A204.1 (cell line): ENCODE data around the gene TFAP2A.

ENCODE experiments used
- FAIRE-seq: peaks from 2 replicates; lab custom pipeline; 2012; peaks lifted over from hg19 to GRCh38; lab: Jason Lieb, UNC

Gene TFAP2A

GRCh38 chr6:10412461-10413261 lies 2.2 kb downstream of the TFAP2A start:
- FAIRE-seq: no peak

GRCh38 chr6:10411971-10412460 lies 2.9 kb downstream of the TFAP2A start:
- FAIRE-seq: no peak

DNA sequence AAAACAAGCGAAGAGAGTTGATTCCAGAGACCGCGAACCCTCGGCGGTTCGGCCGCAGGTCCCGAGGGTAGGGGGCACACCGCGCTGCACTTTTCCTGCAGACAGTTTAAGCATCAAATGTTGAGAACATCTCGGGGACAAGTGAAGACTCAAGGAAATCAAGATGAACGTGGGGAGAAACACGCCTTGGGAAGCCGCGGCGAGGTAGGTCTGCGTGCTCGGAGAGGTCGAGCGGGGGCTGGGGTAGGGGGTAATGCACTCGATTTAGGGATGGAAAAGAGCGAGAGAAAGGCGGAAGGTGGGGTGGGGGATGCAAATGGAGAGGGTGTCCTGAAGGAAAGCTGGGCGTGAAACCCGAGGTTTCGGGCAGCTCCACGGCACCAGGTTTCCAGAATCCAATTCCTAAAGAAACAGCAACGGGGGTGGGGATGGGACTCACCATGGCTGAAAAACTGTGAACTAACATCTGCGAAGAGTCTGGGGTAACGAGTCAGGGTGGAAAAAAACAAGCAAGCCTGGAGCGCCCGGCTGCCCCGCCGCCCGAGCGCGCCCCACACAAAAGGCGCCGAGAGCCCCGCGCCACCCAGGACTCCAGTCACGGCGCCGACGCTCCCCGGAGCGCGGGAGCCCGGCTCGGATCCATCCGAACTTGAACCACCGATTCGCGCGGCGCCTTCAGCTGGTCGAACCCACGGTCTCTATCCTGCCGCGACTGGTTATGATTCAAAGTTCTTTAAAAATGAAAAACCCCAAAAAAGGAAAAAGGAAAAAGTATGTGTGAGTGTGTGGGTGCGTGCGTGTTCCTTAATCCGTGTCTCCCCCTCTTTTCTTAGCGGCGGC lies 3.5 kb downstream of the TFAP2A start:
- FAIRE-seq: no peak

GRCh38 chr6:10410207-10411050 lies 4.4 kb downstream of the TFAP2A start:
- no peak for FAIRE-seq

DNA sequence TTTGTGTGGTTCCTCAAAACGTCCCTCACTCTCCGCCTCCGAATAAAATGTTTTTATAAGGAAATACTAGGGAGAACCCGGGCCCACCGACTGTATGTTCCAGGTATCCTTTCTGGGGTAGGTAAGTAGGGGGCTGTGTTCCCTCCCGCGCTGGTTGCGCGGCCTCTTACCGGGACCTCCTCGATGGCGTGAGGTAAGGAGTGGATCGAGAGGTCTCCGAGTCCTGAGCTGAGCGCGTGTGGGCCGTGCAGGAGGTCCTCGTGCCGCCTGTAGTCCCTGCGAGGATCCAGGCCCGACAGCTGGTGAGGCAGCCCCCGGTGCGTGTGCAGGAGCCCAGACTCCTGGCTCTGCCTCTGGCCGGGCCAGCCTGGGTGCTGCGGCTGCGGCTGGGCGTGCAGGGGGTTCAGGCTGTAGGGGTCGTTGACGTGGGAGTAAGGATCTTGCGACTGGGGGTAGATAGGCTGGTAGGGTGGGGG lies 5.1 kb downstream of the TFAP2A start:
- FAIRE-seq: no peak

DNA sequence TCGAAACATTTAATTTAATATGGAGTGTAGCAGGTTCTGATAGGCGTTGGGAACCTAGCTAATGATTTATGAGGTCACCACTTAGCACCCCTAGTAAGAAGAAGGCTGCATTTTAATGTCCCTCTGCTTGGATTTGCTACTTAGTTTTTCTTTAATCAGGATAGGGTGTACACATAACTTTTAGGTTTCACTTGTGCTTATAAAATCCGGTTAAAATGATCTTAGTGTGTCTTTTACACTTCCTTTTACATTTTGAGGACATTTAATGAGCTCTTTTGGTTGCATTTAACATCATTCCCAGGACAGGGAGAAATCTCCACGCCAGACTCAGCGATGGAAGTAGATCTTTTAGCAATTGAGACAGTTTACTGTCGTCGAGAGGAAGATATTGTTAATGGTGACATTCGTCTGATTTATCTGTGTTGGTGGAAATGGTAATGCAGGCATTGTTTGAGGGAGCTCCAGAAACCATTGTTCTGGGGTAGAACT lies 5.6 kb downstream of the TFAP2A start:
- FAIRE-seq: no peak

DNA sequence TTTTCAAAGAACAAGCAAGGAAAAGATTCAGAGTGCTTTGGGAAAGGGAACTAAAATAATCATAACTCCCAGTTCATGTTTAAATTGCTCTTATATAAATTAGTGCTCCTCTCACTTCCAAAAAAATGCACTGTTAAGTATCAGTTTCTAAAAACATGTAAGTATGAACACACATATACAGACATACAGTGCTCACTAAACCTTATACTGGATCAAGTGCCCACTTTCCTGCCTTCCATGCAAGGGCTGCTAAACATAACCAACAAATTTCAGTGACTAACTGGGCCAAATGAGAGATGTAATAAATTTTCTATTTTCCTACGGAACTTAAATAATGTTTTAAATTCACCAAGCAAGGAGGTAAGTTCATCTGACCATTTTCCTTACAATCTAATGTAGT lies 6.4 kb downstream of the TFAP2A start:
- no peak for FAIRE-seq

DNA sequence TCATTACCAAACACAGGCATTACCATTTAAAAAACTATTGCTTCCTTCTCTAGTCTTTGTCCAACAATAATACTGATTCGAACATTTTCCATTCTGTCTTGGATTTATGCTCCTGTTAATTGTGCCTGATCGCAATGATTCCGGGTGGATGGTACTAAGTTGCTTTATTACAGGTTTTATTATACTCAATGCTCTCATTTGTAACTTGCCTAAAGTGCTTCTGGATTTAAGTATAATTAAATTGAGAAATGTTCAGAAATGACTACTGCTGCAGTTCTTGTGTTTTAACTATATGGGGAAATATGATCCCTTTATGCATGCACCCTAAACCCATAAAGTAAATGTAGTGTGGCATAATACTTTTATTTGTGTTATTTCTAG lies 7.2 kb downstream of the TFAP2A start:
- FAIRE-seq: no peak

DNA sequence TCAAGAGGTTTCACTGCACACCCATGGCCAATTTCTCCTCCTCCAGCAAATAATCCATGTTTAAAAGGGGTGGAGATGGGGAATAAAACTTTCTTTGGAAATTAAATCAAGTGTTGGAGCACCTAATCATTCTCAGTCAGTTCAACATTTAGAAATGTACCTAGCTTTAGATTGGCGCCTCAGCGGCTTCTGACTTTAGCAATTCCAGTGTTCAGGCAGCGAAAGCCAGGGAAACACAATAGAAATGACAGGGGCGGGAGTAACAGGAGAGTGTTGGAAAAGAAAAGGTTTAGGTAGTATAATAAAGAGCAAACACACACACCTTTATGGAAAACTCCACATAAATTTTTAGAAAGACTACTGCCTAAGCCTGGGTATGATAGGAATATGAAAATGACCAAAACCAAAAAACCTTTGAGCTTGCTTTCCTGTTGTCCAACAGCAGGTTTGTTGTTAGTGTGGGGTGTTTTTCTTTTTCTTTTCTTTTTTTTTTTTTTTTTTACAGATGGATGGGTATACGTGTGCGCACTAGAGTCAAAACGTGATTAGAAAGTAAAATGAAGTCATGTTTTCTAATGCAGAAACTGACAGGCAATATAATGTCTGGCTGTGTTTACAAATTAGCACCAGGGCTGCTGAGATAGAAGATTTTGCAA lies 7.7 kb downstream of the TFAP2A start:
- FAIRE-seq: no peak

- no peak for FAIRE-seq
Measured at GRCh38 chr6:10406556-10406955, 8.3 kb downstream of the TFAP2A start.

DNA sequence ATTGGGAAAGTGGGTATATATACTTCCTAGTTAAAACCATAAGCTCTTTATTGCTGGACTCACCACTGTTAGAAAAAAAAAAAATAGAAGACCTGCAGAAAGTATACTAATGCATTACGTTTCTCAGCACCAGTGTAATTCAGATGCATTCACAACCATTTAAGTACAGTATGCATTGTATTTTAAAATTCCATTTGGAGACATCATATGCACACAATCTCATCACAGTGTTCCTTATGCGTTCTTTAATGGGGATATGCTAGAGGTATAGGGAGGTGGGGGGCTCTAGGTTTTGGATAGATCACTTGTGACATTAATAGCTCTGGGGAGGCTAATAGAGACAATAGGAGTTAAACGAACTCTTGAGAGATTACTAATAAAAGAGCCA lies 9.4 kb downstream of the TFAP2A start:
- FAIRE-seq: no peak

GRCh38 chr6:10404799-10405512 lies 9.9 kb downstream of the TFAP2A start:
- no peak for FAIRE-seq

GRCh38 chr6:10404107-10404798 lies 10.6 kb downstream of the TFAP2A start:
- FAIRE-seq: no peak

DNA sequence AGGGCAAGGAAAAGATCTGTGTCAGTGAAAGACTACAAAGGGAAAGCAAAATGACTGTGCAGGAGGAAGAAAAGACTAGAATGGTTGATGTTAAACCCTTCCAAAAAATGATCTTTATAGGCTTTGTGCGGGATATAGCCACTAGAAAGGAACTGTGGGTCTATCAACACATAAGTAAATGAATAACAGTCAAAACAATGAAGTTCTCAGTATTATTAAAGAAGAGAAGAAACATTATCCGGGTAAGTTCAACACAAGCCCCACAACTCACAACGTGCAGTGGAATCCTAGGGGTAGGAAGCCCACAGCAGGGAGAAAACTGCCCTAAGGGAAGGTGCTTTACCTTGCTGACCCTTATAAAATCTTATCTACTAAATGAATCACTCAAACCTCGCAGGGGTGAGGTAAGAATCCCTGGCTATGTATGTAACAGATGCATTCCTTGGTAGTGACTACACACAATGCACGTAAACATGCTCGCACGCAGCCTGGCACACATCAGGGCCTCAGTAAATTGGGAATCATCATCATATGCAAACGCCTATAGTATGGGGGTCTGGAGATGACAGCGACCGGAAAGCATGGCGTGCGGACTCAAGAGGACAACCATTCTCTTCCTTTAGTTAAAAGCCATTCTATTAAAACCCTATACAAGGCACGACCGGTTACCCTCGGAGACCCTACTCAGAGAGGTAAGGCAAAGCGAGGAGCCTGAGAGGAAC lies 11.3 kb downstream of the TFAP2A start:
- no peak for FAIRE-seq

DNA sequence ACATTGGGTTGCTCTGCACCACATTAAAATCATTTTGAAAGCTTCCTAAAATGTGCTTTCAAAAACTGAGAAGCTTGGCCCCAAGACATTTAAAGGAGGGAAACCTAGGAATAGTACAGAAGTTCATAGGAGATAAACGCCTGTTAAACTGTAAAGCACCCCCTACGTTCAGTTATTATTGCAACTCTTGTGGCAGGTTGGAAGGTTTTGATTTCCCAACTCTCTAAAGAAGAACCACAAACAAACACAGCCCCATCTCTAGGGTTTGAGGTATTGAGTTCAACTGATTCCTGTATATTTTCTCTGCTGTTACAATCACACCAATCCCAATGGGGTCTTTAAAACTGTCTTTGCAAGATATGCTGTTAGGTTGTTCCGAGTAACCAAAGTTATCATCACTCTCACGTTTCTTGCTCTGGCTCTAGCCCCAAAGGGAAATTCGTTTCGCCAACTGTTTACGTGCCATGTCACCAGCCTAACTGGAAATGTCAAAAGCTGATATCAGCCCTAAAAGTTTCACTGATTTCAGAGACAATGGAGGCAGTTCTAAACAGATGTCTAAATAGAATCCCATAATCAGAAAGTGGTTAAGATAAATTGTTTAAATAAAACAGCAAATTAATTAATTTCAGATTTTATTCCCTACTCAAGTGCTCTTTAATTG lies 12.1 kb downstream of the TFAP2A start:
- no peak for FAIRE-seq

DNA sequence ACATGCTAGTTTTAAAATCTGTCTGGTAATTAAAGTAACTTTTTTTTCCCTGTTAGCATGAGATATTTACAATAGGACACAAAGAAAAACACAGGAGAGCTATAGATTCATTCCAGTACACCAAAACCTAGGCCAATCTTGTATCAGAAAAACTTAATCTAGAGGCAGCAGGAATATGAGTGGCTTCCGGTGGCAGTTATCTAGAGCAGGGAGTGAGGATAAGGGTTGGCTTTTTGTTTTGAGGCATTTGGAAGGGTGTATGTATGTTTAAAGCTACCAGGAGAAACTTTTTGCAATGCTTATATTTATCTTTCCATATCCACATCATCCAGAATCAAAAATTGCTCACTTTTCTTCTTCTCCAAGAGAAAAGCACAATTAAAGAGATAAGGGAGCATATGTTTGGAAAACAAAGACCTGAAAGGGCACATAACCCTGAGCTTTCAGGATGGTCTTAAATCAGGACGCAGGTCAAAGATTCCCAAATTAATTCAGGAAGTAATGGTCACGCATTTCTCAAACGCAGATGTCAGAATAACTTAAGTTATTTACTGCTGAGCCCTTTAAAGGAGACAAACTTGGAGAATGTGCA lies 13.1 kb downstream of the TFAP2A start:
- no peak for FAIRE-seq

DNA sequence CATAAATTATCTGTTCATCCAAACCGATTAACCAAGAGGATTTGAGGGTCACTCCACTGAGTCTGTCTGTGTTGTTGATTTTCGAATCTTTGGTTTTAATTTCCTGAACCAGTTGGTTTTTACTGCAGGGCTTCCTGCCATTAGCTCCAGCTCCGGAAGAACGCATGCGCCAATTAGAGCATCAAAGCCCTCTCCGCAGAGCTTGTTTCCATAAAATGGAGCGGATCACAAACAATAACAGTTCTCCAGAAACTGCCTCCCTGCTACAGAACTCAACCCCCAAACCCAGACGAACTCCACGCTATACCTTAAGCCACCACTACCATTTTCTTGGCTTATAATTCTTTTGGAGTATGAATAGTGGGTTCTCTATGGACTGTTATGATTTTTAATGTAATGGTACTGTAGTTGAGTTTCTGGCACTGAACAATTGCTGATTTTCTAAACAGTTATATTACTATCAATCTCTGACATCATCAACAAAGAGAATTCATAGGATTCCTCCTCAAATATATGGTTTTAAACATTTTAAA lies 13.8 kb downstream of the TFAP2A start:
- no peak for FAIRE-seq

- no peak for FAIRE-seq
Measured at GRCh38 chr6:10400330-10400729, 14.5 kb downstream of the TFAP2A start.
